ENCODE measurements around the gene ABCA8.

ABCA8 gene

GRCh38 chr17:68863091-68863652 lies 92.0 kb downstream of the ABCA8 start:
- no peak overlapping the region for H3K4me3 ChIP-seq (ENCODE audit: low read depth, low read length)
- no peak for TF ChIP-seq CTCF (IDR thresholded peaks at IDR 0.05; ENCODE audit: low read depth, low read length, missing control alignments)
- DNase-seq (ENCODE audit: low read depth) = no peak
- in situ Hi-C loops (cut with HindIII; ENCODE audit: low sequenced_read_pairs) = no loop called here

GRCh38 chr17:68861602-68862001 lies 93.6 kb downstream of the ABCA8 start:
- TF ChIP-seq CTCF (IDR thresholded peaks at IDR 0.05; ENCODE audit: low read depth, low read length, missing control alignments) = no peak
- in situ Hi-C loops (cut with HindIII; ENCODE audit: low sequenced_read_pairs) = no loop called here
- DNase-seq (ENCODE audit: low read depth) = no peak
- no peak overlapping the region for H3K4me3 ChIP-seq (ENCODE audit: low read depth, low read length)

- DNase-seq (ENCODE audit: low read depth) = no peak
- no peak for TF ChIP-seq CTCF (IDR thresholded peaks at IDR 0.05; ENCODE audit: low read depth, low read length, missing control alignments)
- in situ Hi-C loops (cut with HindIII; ENCODE audit: low sequenced_read_pairs) = no loop called here
- no peak overlapping the region for H3K4me3 ChIP-seq (ENCODE audit: low read depth, low read length)
These were observed 94.3 kb downstream of the ABCA8 start for GRCh38 chr17:68860941-68861340.

GRCh38 chr17:68854452-68854851 lies 100.7 kb downstream of the ABCA8 start:
- no peak for TF ChIP-seq CTCF (IDR thresholded peaks at IDR 0.05; ENCODE audit: low read depth, low read length, missing control alignments)
- no peak for DNase-seq (ENCODE audit: low read depth)
- H3K4me3 ChIP-seq (ENCODE audit: low read depth, low read length) = no peak overlapping the region
- in situ Hi-C loops (cut with HindIII; ENCODE audit: low sequenced_read_pairs) = no loop called here

GRCh38 chr17:68853439-68853838 lies 101.8 kb downstream of the ABCA8 start:
- no peak for DNase-seq (ENCODE audit: low read depth)
- H3K4me3 ChIP-seq (ENCODE audit: low read depth, low read length) = no peak overlapping the region
- TF ChIP-seq CTCF (IDR thresholded peaks at IDR 0.05; ENCODE audit: low read depth, low read length, missing control alignments) = no peak
- in situ Hi-C loops (cut with HindIII; ENCODE audit: low sequenced_read_pairs) = no loop called here

GRCh38 chr17:68853036-68853435 lies 102.2 kb downstream of the ABCA8 start:
- DNase-seq (ENCODE audit: low read depth) = no peak
- in situ Hi-C loops (cut with HindIII; ENCODE audit: low sequenced_read_pairs) = no loop called here
- no peak for TF ChIP-seq CTCF (IDR thresholded peaks at IDR 0.05; ENCODE audit: low read depth, low read length, missing control alignments)
- no peak overlapping the region for H3K4me3 ChIP-seq (ENCODE audit: low read depth, low read length)

- no peak for TF ChIP-seq CTCF (IDR thresholded peaks at IDR 0.05; ENCODE audit: low read depth, low read length, missing control alignments)
- in situ Hi-C loops (cut with HindIII; ENCODE audit: low sequenced_read_pairs) = no loop called here
- H3K4me3 ChIP-seq (ENCODE audit: low read depth, low read length) = no peak overlapping the region
- no peak for DNase-seq (ENCODE audit: low read depth)
These were observed 103.3 kb downstream of the ABCA8 start for GRCh38 chr17:68851890-68852289.
